ENCODE measurements around the gene TMEM158.
A peak's percentile ranks its signal among the peaks of the same experiment; 100 is the strongest.

DNA sequence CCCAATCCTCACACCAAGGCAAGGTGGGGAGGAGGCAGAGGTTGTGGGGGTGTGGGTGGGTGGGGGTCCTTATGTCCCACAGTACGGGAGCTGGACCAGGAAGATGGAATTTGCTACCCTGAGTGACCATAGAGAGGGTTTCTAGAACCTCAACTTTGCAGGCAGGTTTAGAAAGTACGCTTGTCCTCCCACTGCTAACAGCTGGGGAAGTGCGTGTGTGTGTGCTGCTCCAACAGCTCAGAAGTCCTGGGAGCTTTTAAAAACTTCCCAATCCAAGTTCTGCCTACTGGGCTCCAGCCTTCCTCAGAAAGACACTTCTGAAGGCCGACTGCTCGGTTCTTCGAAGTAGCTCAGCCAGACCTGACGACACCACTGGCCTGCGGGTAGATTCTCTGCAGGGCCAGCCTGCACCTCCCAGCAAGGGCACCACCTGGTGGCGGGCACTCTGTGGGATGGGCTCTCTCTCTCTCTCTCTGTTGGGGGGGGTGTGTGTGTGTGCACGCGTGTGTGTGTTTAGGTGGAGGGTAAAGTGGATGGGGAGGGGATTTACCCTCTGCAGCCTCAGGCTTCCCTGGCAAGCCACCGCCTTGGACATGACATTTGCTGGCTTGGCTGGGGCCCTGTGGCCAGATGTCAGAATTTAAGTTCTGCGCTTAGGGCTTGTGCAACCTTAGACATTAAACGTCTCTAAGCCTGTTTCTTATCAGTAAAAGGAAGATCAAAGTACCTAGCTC is 15.6 kb downstream of the TMEM158 start:
- TF ChIP-seq, protein P1, sequence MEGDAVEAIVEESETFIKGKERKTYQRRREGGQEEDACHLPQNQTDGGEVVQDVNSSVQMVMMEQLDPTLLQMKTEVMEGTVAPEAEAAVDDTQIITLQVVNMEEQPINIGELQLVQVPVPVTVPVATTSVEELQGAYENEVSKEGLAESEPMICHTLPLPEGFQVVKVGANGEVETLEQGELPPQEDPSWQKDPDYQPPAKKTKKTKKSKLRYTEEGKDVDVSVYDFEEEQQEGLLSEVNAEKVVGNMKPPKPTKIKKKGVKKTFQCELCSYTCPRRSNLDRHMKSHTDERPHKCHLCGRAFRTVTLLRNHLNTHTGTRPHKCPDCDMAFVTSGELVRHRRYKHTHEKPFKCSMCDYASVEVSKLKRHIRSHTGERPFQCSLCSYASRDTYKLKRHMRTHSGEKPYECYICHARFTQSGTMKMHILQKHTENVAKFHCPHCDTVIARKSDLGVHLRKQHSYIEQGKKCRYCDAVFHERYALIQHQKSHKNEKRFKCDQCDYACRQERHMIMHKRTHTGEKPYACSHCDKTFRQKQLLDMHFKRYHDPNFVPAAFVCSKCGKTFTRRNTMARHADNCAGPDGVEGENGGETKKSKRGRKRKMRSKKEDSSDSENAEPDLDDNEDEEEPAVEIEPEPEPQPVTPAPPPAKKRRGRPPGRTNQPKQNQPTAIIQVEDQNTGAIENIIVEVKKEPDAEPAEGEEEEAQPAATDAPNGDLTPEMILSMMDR (conservative IDR thresholded peaks at IDR 0.05 in 1 of 2, IDR thresholded peaks at IDR 0.05 in 1 of 2; ENCODE audit: extremely low read depth in 1 of 2, insufficient read depth in 1 of 2, low read depth in 1 of 2, low read length in 2 of 2) = peak; percentile 69 to 98
- TF ChIP-seq EZH2 (IDR thresholded peaks at IDR 0.05; ENCODE audit: borderline replicate concordance, low read length) = no peak
